Measurements from ENCODE around the gene COL9A1. TPM values are rescaled to one million over a fixed set of nuclear protein-coding genes. Genes with fewer than 3 reads are reported as not detected.

COL9A1 gene
- polyA plus RNA-seq, 1 of the 3 experiments (the other 2 are of a cell fraction) = 0.05 TPM

DNA sequence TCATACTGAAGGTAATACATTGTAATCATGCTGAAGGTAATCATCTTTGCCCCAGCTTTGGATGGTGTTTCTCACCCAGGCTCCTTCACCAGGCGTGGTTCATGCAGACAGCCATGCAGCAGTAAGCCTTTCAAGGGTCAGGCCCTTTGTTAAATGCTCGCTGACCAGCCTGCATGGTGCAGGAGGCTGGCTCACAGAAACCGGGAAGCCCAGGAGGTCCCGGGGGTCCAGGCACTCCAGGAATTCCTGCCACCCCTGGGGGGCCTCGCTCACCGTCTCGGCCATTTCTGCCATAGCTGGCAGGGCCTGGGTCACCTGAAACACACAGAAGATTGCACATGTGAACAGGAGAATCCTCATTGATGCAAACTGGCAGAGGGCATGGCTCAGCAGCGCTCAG, 86.1 kb downstream of the COL9A1 start:
- H3K4me1 ChIP-seq (ENCODE audit: control insufficient read depth in 1 of 2, insufficient read depth in 2 of 2, low read depth in 1 of 2, low read length in 1 of 2) = no peaks in the 10 kb centered on the region; a peak in 1 of 4 replicates
- DNase-seq = no peak
- TF ChIP-seq PBX3 (IDR thresholded peaks at IDR 0.05) (no peak), USF1 (IDR thresholded peaks at IDR 0.05; ENCODE audit: borderline replicate concordance, low read depth) (no peak), RXRA (IDR thresholded peaks at IDR 0.05; ENCODE audit: borderline replicate concordance, low read depth) (no peak), EZH2phosphoT487 (IDR thresholded peaks at IDR 0.05; ENCODE audit: borderline replicate concordance, low read depth) (no peak), RCOR1 (IDR thresholded peaks at IDR 0.05; ENCODE audit: low read length) (no peak), YY1 (IDR thresholded peaks at IDR 0.05; ENCODE audit: low read depth) (no peak), TEAD4 (IDR thresholded peaks at IDR 0.05; ENCODE audit: borderline replicate concordance, insufficient read depth) (no peak), IRF3 (IDR thresholded peaks at IDR 0.05; ENCODE audit: low read depth, low read length) (no peak), JUND (IDR thresholded peaks at IDR 0.05) (no peak), GABPA (IDR thresholded peaks at IDR 0.05; ENCODE audit: low read depth) (no peak), TCF12 (IDR thresholded peaks at IDR 0.05) (no peak), TAF1 (IDR thresholded peaks at IDR 0.05; ENCODE audit: borderline replicate concordance, low read depth, low read length) (no peak), MXI1 (IDR thresholded peaks at IDR 0.05; ENCODE audit: low read depth, low read length) (no peak)
- no peaks in the 10 kb centered on the region for H3K9me2 ChIP-seq
- no peak overlapping the region for H3K4me3 ChIP-seq (ENCODE audit: low read depth in 2 of 2, low read length in 1 of 2)
- H3K27me3 ChIP-seq (ENCODE audit: insufficient read depth) = no peaks in the 10 kb centered on the region
- H3K9me3 ChIP-seq = no peaks in the 10 kb centered on the region
- H3K79me2 ChIP-seq (ENCODE audit: insufficient read depth) = no peaks in the 10 kb centered on the region
- H3K27ac ChIP-seq (ENCODE audit: low read depth in 2 of 2, low read length in 1 of 2) = no peak overlapping the region
- H3K9ac ChIP-seq = no peak overlapping the region
- H4K20me1 ChIP-seq (ENCODE audit: insufficient read depth) = no peaks in the 10 kb centered on the region
- WGBS (ENCODE audit: low lambda C conversion rate) = 49% methylated on average over 2 of the region's 8 CpGs
- H3F3A ChIP-seq (replicated peaks; ENCODE audit: insufficient read depth) = no peaks in the 10 kb centered on the region
- CTCF ChIA-PET = interaction anchor here (1.6 kb wide), 1 partner anchor 739 kb away, joined by 3 read pairs; no protein-coding TSS in a partner anchor
- POLR2A ChIA-PET = no interaction called here
- no peaks in the 10 kb centered on the region for H3K36me3 ChIP-seq (replicated peaks in 1 of 2; ENCODE audit: control insufficient read depth in 1 of 2, insufficient read depth in 2 of 2, low read length in 1 of 2)
- no peak overlapping the region for H2AFZ ChIP-seq (ENCODE audit: low read depth)
- H3K4me2 ChIP-seq = no peak overlapping the region

- Histone ChIP-seq H2AFZ (ENCODE audit: low read depth) (no peak overlapping the region), H3K27ac (ENCODE audit: low read depth in 2 of 2, low read length in 1 of 2) (no peak overlapping the region), H3K4me2 (no peak overlapping the region), H3K27me3 (ENCODE audit: insufficient read depth) (no peaks in the 10 kb centered on the region), H3K79me2 (ENCODE audit: insufficient read depth) (no peaks in the 10 kb centered on the region), H3K4me1 (ENCODE audit: control insufficient read depth in 1 of 2, insufficient read depth in 2 of 2, low read depth in 1 of 2, low read length in 1 of 2) (no peaks in the 10 kb centered on the region), H3K36me3 (replicated peaks in 1 of 2; ENCODE audit: control insufficient read depth in 1 of 2, insufficient read depth in 2 of 2, low read length in 1 of 2) (no peaks in the 10 kb centered on the region), H3K9ac (no peak overlapping the region), H3K4me3 (ENCODE audit: low read depth in 2 of 2, low read length in 1 of 2) (no peak overlapping the region), H3K9me3 (no peaks in the 10 kb centered on the region), H3F3A (replicated peaks; ENCODE audit: insufficient read depth) (no peaks in the 10 kb centered on the region), H4K20me1 (ENCODE audit: insufficient read depth) (no peaks in the 10 kb centered on the region), H3K9me2 (no peaks in the 10 kb centered on the region)
- no peak for DNase-seq
- CTCF ChIA-PET = interaction anchor here (0.6 to 2.8 kb wide), 6 partner anchors 9 to 740 kb away, joined by 3 to 14 read pairs (median 4); no protein-coding TSS in a partner anchor
- 60% methylated on average over 4 of the region's 4 CpGs for WGBS (ENCODE audit: low lambda C conversion rate)
- POLR2A ChIA-PET = no interaction called here
- TF ChIP-seq REST (IDR thresholded peaks at IDR 0.05; ENCODE audit: low read depth, low read length) (no peak), RCOR1 (IDR thresholded peaks at IDR 0.05; ENCODE audit: low read length) (no peak), ELF1 (IDR thresholded peaks at IDR 0.05) (no peak), MEF2A (IDR thresholded peaks at IDR 0.05; ENCODE audit: borderline replicate concordance, low read depth) (no peak), RAD21 (IDR thresholded peaks at IDR 0.05; ENCODE audit: low read length) (no peak), NRF1 (IDR thresholded peaks at IDR 0.05; ENCODE audit: low read depth, low read length) (no peak)
- TF ChIP-seq, protein P1, sequence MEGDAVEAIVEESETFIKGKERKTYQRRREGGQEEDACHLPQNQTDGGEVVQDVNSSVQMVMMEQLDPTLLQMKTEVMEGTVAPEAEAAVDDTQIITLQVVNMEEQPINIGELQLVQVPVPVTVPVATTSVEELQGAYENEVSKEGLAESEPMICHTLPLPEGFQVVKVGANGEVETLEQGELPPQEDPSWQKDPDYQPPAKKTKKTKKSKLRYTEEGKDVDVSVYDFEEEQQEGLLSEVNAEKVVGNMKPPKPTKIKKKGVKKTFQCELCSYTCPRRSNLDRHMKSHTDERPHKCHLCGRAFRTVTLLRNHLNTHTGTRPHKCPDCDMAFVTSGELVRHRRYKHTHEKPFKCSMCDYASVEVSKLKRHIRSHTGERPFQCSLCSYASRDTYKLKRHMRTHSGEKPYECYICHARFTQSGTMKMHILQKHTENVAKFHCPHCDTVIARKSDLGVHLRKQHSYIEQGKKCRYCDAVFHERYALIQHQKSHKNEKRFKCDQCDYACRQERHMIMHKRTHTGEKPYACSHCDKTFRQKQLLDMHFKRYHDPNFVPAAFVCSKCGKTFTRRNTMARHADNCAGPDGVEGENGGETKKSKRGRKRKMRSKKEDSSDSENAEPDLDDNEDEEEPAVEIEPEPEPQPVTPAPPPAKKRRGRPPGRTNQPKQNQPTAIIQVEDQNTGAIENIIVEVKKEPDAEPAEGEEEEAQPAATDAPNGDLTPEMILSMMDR (IDR thresholded peaks at IDR 0.05) = no peak
Observed at GRCh38 chr6:70215460-70216108, 87.3 kb downstream of the COL9A1 start.
